Lower lobe of right lung (tissue), 2 donors: ENCODE data around the gene IFI44L. TPM values are rescaled to one million over a fixed set of nuclear protein-coding genes. Genes with fewer than 3 reads are reported as not detected.

ENCODE experiments used
- ATAC-seq, 2 donors: fragments of 200-7000 bp; cut with Tn5 transposase; one replicate each; pipeline ENCODE4 v1.9.1; 2020 to 2022; ENCODE audit warnings: mild to moderate bottlenecking in 2 of 2, moderate library complexity in 2 of 2
- DNase-seq: peaks from one replicate; pipeline ENCODE4 v3.0.0-alpha.2; 2020
- H3K27ac ChIP-seq: fragments of 200-600 bp; one replicate; pipeline ENCODE4 v1.8.0; 2022
- H3K27me3 ChIP-seq: fragments of 200-600 bp; one replicate; pipeline ENCODE4 v1.8.0; 2022; ENCODE audit warnings: low read depth
- H3K36me3 ChIP-seq: fragments of 200-600 bp; one replicate; pipeline ENCODE4 v1.8.0; 2022; ENCODE audit warnings: mild to moderate bottlenecking
- H3K4me1 ChIP-seq: fragments of 200-600 bp; one replicate; pipeline ENCODE4 v1.8.0; 2022
- H3K4me3 ChIP-seq: fragments of 200-600 bp; one replicate; pipeline ENCODE4 v1.8.0; 2022; ENCODE audit warnings: mild to moderate bottlenecking
- H3K9me3 ChIP-seq: fragments of 200-600 bp; one replicate; pipeline ENCODE4 v1.8.0; 2022
- CTCF ChIP-seq: fragments of 200-600 bp; IDR thresholded peaks from one replicate; pipeline ENCODE4 v1.8.0; 2022; ENCODE audit warnings: antibody characterized with exemption, mild to moderate bottlenecking
- intact Hi-C: fragments of 100-400 bp; cut with DNase I; formaldehyde crosslinking; loops from one replicate; pipeline ENCODE4 v1.11.0; 2022
- total RNA-seq: library from RNA; stranded (reverse); fragmentation: NEBNext Ultra II Directional; extraction: Animal tissue kit (Norgen Biotek cat#: 25700); gene quantifications from one replicate; pipeline ENCODE4 v1.2.1, GENCODE V29; 2021
- donor health status: DM: no; HTN: yes; CAD: no; lungs with severe emphysema.

The IFI44L gene
- total RNA-seq, 1 donor from 2014 or later: 52.9 TPM

- H3K9me3 ChIP-seq: no peaks in the 10 kb centered on the region
- H3K27ac ChIP-seq: no peak overlapping the region
- DNase-seq (no peak), ATAC-seq (no peak)
- H3K36me3 ChIP-seq: peaks cover 44% of the 10 kb centered on the region
- H3K4me3 ChIP-seq: no peak overlapping the region
- TF ChIP-seq CTCF: no peak
- intact Hi-C loops: no loop called here
- no peaks in the 10 kb centered on the region for H3K27me3 ChIP-seq
- no peaks in the 10 kb centered on the region for H3K4me1 ChIP-seq
Measured at GRCh38 chr1:78664763-78665162, 44.5 kb downstream of the IFI44L start.

- no peaks in the 10 kb centered on the region for H3K9me3 ChIP-seq
- no peak overlapping the region for H3K4me3 ChIP-seq
- TF ChIP-seq CTCF: no peak
- intact Hi-C loops: no loop called here
- no peaks in the 10 kb centered on the region for H3K4me1 ChIP-seq
- H3K27me3 ChIP-seq: no peaks in the 10 kb centered on the region
- no peak overlapping the region for H3K27ac ChIP-seq
- H3K36me3 ChIP-seq: peaks cover 35% of the 10 kb centered on the region
- DNase-seq (no peak), ATAC-seq (no peak)
Measured at GRCh38 chr1:78665809-78666208, 45.6 kb downstream of the IFI44L start.

GRCh38 chr1:78667939-78668338 is 47.7 kb downstream of the IFI44L start:
- no peaks in the 10 kb centered on the region for H3K9me3 ChIP-seq
- no peak for TF ChIP-seq CTCF

GRCh38 chr1:78668427-78668826 is 48.2 kb downstream of the IFI44L start:
- H3K36me3 ChIP-seq: peaks cover 10% of the 10 kb centered on the region
- ATAC-seq (no peak), DNase-seq (no peak)
- TF ChIP-seq CTCF: no peak
- no peaks in the 10 kb centered on the region for H3K27me3 ChIP-seq
- intact Hi-C loops: no loop called here
- H3K4me1 ChIP-seq: no peaks in the 10 kb centered on the region
- H3K9me3 ChIP-seq: no peaks in the 10 kb centered on the region
- H3K27ac ChIP-seq: no peak overlapping the region
- no peak overlapping the region for H3K4me3 ChIP-seq

More at GRCh38 chr1:78667939-78668338, 47.7 kb downstream of the IFI44L start:
- H3K4me1 ChIP-seq: no peaks in the 10 kb centered on the region
- no peak overlapping the region for H3K4me3 ChIP-seq
- no peak overlapping the region for H3K27ac ChIP-seq
- DNase-seq (no peak), ATAC-seq (no peak)
- intact Hi-C loops: no loop called here
- H3K27me3 ChIP-seq: no peaks in the 10 kb centered on the region
- H3K36me3 ChIP-seq: peaks cover 14% of the 10 kb centered on the region

- intact Hi-C loops: no loop called here
- no peak for TF ChIP-seq CTCF
- no peak for DNase-seq
- H3K36me3 ChIP-seq: no peaks in the 10 kb centered on the region
- H3K4me3 ChIP-seq: no peak overlapping the region
- no peak overlapping the region for H3K27ac ChIP-seq
- H3K9me3 ChIP-seq: no peaks in the 10 kb centered on the region
- peak in 1 of 2 donors; percentile 34 for ATAC-seq
- no peaks in the 10 kb centered on the region for H3K27me3 ChIP-seq
- no peaks in the 10 kb centered on the region for H3K4me1 ChIP-seq
Measured at GRCh38 chr1:78672428-78672827, 52.2 kb downstream of the IFI44L start.

GRCh38 chr1:78673120-78673519 is 52.9 kb downstream of the IFI44L start:
- intact Hi-C loops: no loop called here

More at GRCh38 chr1:78673120-78673519, 52.9 kb downstream of the IFI44L start:
- TF ChIP-seq CTCF: no peak
- H3K36me3 ChIP-seq: no peaks in the 10 kb centered on the region
- no peak for DNase-seq
- peak in 1 of 2 donors; percentile 19 for ATAC-seq
- no peaks in the 10 kb centered on the region for H3K4me1 ChIP-seq
- H3K27ac ChIP-seq: no peak overlapping the region
- no peaks in the 10 kb centered on the region for H3K27me3 ChIP-seq
- H3K9me3 ChIP-seq: no peaks in the 10 kb centered on the region
- no peak overlapping the region for H3K4me3 ChIP-seq
